Activated CD4-positive, alpha-beta memory T cell treated with anti-CD3 and anti-CD28 coated beads, Interleukin-2, amount 10 ng/mL, durations not matched to agents 7 days and 5 days (primary cell): ENCODE results near the gene FAM171A2. TPM values are rescaled to one million over a fixed set of nuclear protein-coding genes. Genes with fewer than 3 reads are reported as not detected.
A peak's percentile ranks its signal among the peaks of the same experiment; 100 is the strongest.

Experiments used
- CTCF ChIA-PET: fragments of 350-600 bp; sonication (Branson Sonifier 250); formaldehyde crosslinking; loops from one replicate; lab custom pipeline; 2021; ENCODE audit warnings: antibody characterized with exemption, inconsistent platforms; lab: Charles Lee
- POLR2A ChIA-PET: fragments of 350-600 bp; sonication (Branson Sonifier 250); formaldehyde crosslinking; loops from one replicate; lab custom pipeline; 2021; ENCODE audit warnings: antibody characterized with exemption; lab: Charles Lee
- DNase-seq: peaks from one replicate; pipeline ENCODE4 v3.0.0-alpha.2; 2020
- H3K27ac Mint-ChIP-seq: one replicate; pipeline ENCODE4 v1.8.0; 2021; ENCODE audit warnings: mild to moderate bottlenecking, mixed read lengths
- H3K27me3 Mint-ChIP-seq: one replicate; pipeline ENCODE4 v1.8.0; 2021; ENCODE audit warnings: mixed read lengths
- H3K36me3 Mint-ChIP-seq: one replicate; pipeline ENCODE4 v1.8.0; 2021; ENCODE audit warnings: low read depth, mixed read lengths
- H3K4me1 Mint-ChIP-seq: one replicate; pipeline ENCODE4 v1.8.0; 2021; ENCODE audit warnings: mixed read lengths
- H3K4me3 Mint-ChIP-seq: one replicate; pipeline ENCODE4 v1.8.0; 2021; ENCODE audit warnings: mild to moderate bottlenecking, mixed read lengths
- H3K9me3 Mint-ChIP-seq: one replicate; pipeline ENCODE4 v1.8.0; 2021; ENCODE audit warnings: mixed read lengths
- total RNA-seq, 2 experiments: library from RNA; stranded (reverse); gene quantifications; one replicate each; pipeline ENCODE4 v1.2.3, GENCODE V29; 2021

FAM171A2 gene
- total RNA-seq, 2 experiments from 2014 or later = 0.10 TPM; not detected in 1

DNA sequence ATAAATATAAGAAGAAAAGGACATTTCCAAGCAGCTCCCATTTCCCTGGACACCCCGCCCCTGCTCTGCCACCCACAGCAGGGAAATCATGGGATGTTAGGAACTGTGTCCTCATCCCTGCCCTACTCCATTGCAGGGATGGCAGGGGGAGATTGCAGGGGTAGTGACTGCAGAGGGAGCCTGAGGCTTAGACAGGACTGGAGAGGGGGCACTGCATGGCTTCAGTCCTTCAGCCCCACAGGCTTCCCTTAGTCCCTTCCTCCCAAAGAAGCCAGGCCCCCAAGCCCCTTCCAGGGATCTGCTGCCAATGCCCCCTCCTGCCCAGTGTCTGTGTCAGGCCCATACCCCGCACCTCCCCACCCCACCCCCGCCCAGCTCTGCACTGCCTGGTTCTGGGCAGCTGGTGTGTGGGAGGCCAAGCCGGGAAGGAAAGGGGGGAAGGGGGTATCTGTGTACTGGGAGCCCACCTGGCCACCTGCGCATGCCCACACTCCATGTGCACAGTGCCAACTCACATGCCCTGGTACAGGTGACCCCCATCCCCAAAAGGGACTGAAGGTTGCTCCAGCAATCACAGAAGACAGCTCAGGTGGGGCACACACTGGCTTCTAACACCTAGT, 52.0 kb downstream of the FAM171A2 start:
- no peaks in the 10 kb centered on the region for H3K36me3 Mint-ChIP-seq
- ChIA-PET CTCF (no interaction called here), POLR2A (no interaction called here)
- DNase-seq = no peak
- no peak overlapping the region for H3K27ac Mint-ChIP-seq
- no peak overlapping the region for H3K4me3 Mint-ChIP-seq
- H3K9me3 Mint-ChIP-seq = no peaks in the 10 kb centered on the region
- H3K4me1 Mint-ChIP-seq = peaks cover 32% of the 10 kb centered on the region
- peaks cover 49% of the 10 kb centered on the region for H3K27me3 Mint-ChIP-seq

- H3K36me3 Mint-ChIP-seq = no peaks in the 10 kb centered on the region
- H3K27ac Mint-ChIP-seq = no peak overlapping the region
- no peak for DNase-seq
- no peak overlapping the region for H3K4me3 Mint-ChIP-seq
- POLR2A ChIA-PET = interaction anchor here (1.0 kb wide), 1 partner anchor 89 kb away, joined by 3 read pairs; no protein-coding TSS in a partner anchor
- H3K9me3 Mint-ChIP-seq = no peaks in the 10 kb centered on the region
- H3K27me3 Mint-ChIP-seq = peaks cover 45% of the 10 kb centered on the region
- CTCF ChIA-PET = no interaction called here
- H3K4me1 Mint-ChIP-seq = peaks cover 26% of the 10 kb centered on the region
Measured at GRCh38 chr17:44310609-44311376, 52.9 kb downstream of the FAM171A2 start.

GRCh38 chr17:44310188-44310587, 53.5 kb downstream of the FAM171A2 start:
- POLR2A ChIA-PET = interaction anchor here (1.0 kb wide), 1 partner anchor 88 kb away, joined by 3 read pairs; no protein-coding TSS in a partner anchor
- H3K4me1 Mint-ChIP-seq = peaks cover 21% of the 10 kb centered on the region
- CTCF ChIA-PET = no interaction called here
- H3K27ac Mint-ChIP-seq = no peak overlapping the region
- H3K27me3 Mint-ChIP-seq = peaks cover 42% of the 10 kb centered on the region
- H3K9me3 Mint-ChIP-seq = no peaks in the 10 kb centered on the region
- DNase-seq = no peak
- no peak overlapping the region for H3K4me3 Mint-ChIP-seq
- no peaks in the 10 kb centered on the region for H3K36me3 Mint-ChIP-seq

- POLR2A ChIA-PET = no interaction called here
- H3K4me3 Mint-ChIP-seq = no peak overlapping the region
Measured at GRCh38 chr17:44309472-44309871, 54.2 kb downstream of the FAM171A2 start.

GRCh38 chr17:44308865-44309264, 54.8 kb downstream of the FAM171A2 start:
- no peak overlapping the region for H3K4me3 Mint-ChIP-seq
- no peaks in the 10 kb centered on the region for H3K36me3 Mint-ChIP-seq
- POLR2A ChIA-PET = no interaction called here
- no peak overlapping the region for H3K27ac Mint-ChIP-seq
- DNase-seq = no peak
- peaks cover 22% of the 10 kb centered on the region for H3K4me1 Mint-ChIP-seq
- H3K27me3 Mint-ChIP-seq = peaks cover 42% of the 10 kb centered on the region
- no peaks in the 10 kb centered on the region for H3K9me3 Mint-ChIP-seq
- CTCF ChIA-PET = no interaction called here

More at GRCh38 chr17:44309472-44309871, 54.2 kb downstream of the FAM171A2 start:
- H3K9me3 Mint-ChIP-seq = no peaks in the 10 kb centered on the region
- peaks cover 21% of the 10 kb centered on the region for H3K4me1 Mint-ChIP-seq
- DNase-seq = no peak
- no peaks in the 10 kb centered on the region for H3K36me3 Mint-ChIP-seq
- CTCF ChIA-PET = no interaction called here
- peaks cover 45% of the 10 kb centered on the region for H3K27me3 Mint-ChIP-seq
- no peak overlapping the region for H3K27ac Mint-ChIP-seq

DNA sequence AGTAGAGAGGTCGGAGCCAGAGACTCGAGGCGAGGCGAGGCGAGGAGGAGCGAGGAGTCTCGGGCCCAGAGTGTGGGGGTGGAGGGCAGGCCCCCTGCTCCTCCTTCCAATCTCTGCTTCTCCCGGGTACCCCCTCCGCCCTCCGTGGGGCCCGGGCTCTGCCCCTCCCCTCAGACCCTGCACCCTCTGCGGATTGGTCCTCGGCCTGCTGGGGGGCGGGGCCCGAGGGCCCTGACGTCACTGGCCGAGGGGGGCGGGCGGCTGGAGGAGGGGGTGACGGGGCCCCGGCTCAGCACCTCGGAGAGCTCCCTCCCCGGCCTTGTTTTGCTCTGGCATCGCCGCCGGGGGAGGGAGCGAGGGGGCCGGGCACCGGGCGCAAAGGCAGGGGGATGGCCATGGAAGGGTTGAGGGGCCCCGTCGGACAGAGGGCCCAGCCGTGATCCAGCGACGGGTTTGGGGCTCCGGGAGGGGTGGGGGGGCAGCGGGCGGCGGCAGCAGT, 55.3 kb downstream of the FAM171A2 start, which contains the start of gene RUNDC3A:
Gene RUNDC3A (plus strand): TSS at position 282 of the 499 bp plus-strand sequence. CDS start 232 bp downstream, outside the sequence.
- ChIA-PET CTCF (no interaction called here), POLR2A (no interaction called here)
- H3K27ac Mint-ChIP-seq = no peak within 1 kb of the TSS
- H3K4me3 Mint-ChIP-seq = no peak within 1 kb of the TSS
- H3K27me3 Mint-ChIP-seq = peaks cover 41% of the 10 kb centered on the region
- H3K4me1 Mint-ChIP-seq = peaks cover 22% of the 10 kb centered on the region
- no peaks in the 10 kb centered on the region for H3K36me3 Mint-ChIP-seq
- no peaks in the 10 kb centered on the region for H3K9me3 Mint-ChIP-seq
- peak; percentile 80 for DNase-seq

- CTCF ChIA-PET = no interaction called here
- Mint-ChIP-seq H3K27me3 (peaks cover 37% of the 10 kb centered on the region), H3K4me1 (peaks cover 22% of the 10 kb centered on the region), H3K9me3 (no peaks in the 10 kb centered on the region), H3K4me3 (no peak overlapping the region), H3K27ac (no peak overlapping the region), H3K36me3 (no peaks in the 10 kb centered on the region)
- no peak for DNase-seq
- POLR2A ChIA-PET = no interaction called here
Measured at GRCh38 chr17:44307387-44308186, 56.1 kb downstream of the FAM171A2 start.

DNA sequence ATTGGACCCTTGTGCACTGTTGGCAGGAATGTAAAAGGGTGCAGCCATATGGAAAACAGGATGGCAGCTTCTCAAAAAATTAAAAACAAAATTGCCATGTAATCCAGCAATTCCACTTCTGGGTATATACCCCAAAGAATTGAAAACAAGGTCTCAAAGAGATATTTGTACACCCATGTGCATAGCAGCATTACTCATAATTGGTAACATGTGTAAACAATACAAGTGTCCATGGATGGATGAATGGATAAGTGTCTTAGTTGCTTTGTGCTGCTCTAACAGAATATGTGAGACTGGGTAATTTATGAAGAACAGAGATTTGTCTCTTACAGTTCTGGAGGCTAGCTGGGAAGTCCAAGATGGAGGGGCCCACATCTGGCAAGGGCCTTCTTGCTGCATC, 59.0 kb downstream of the FAM171A2 start:
- Mint-ChIP-seq H3K4me3 (no peak overlapping the region), H3K27ac (no peak overlapping the region), H3K4me1 (peaks cover 18% of the 10 kb centered on the region), H3K27me3 (peaks cover 30% of the 10 kb centered on the region), H3K36me3 (no peaks in the 10 kb centered on the region), H3K9me3 (no peaks in the 10 kb centered on the region)
- no peak for DNase-seq
- ChIA-PET POLR2A (interaction anchor here (0.9 kb wide), 1 partner anchor 83 kb away, joined by 3 read pairs; no protein-coding TSS in a partner anchor), CTCF (no interaction called here)

Other genes starting within 250 kb of the FAM171A2 start
- 10 to 100 TPM; 42.2 to 42.7 TPM for gene HDAC5, start 240.2 kb downstream of the FAM171A2 start, total RNA-seq
- 10 to 100 TPM; 13.4 to 13.5 TPM for gene HROB, start 221.9 kb downstream of the FAM171A2 start, total RNA-seq
- gene ASB16, start 193.1 kb downstream of the FAM171A2 start, total RNA-seq = under 1 TPM in 1 of 2 experiments, not detected in 1; 0.38 TPM
- 10 to 100 TPM; 42.2 to 42.7 TPM for gene TMUB2, start 176.9 kb downstream of the FAM171A2 start, total RNA-seq
- gene ATXN7L3, start 164.0 kb downstream of the FAM171A2 start, total RNA-seq = 100 to 1,000 TPM; 106 to 107 TPM
- 100 to 1,000 TPM; 107 to 110 TPM for gene UBTF, start 144.2 kb downstream of the FAM171A2 start, total RNA-seq
- not detected for gene SLC4A1, start 95.7 kb downstream of the FAM171A2 start, total RNA-seq
- under 1 TPM in 1 of 2 experiments, not detected in 1; 0.28 TPM for gene RUNDC3A, start 55.3 kb downstream of the FAM171A2 start, total RNA-seq
- 10 to 100 TPM; 72.6 to 77.0 TPM for gene SLC25A39, start 39.0 kb downstream of the FAM171A2 start, total RNA-seq
- gene GRN, start 18.6 kb downstream of the FAM171A2 start, total RNA-seq = 10 to 100 TPM; 87.8 to 98.4 TPM
- gene ITGA2B, start 25.8 kb upstream of the FAM171A2 start, total RNA-seq = under 1 TPM; 0.58 to 0.71 TPM
- gene GPATCH8, start 139.6 kb upstream of the FAM171A2 start, total RNA-seq = 10 to 100 TPM; 38.7 to 43.0 TPM
- gene FZD2, start 193.6 kb upstream of the FAM171A2 start, total RNA-seq = under 1 TPM; 0.10 to 0.25 TPM